ENCODE measurements around the gene KEAP1.
"Not testable (repeated sequence)": the region's sequence is repeated elsewhere in the genome, so short reads cannot be mapped to it uniquely, and the experiment has no call there.

The KEAP1 gene

DNA sequence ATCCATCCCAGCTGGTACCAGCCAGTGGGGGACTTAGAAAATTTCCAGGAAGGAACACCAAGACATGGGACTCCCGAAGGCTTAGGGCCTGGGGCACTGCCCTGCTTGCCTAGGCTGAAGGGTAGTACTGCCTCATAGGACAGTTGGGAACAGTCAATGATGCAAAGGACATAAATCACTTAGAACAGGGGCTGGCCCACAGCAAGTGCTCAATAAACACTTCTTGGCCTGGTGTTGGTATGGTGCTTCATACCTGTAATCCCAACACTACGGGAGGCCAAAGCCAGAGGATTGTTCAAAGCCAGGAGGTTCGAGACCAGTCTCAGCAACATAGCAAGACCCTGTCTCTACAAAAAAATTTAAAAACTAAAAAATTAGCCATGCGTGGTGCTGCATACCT, 5.8 kb downstream of the KEAP1 start:
- no peak for DNase-seq (ENCODE audit: low spot score)

DNA sequence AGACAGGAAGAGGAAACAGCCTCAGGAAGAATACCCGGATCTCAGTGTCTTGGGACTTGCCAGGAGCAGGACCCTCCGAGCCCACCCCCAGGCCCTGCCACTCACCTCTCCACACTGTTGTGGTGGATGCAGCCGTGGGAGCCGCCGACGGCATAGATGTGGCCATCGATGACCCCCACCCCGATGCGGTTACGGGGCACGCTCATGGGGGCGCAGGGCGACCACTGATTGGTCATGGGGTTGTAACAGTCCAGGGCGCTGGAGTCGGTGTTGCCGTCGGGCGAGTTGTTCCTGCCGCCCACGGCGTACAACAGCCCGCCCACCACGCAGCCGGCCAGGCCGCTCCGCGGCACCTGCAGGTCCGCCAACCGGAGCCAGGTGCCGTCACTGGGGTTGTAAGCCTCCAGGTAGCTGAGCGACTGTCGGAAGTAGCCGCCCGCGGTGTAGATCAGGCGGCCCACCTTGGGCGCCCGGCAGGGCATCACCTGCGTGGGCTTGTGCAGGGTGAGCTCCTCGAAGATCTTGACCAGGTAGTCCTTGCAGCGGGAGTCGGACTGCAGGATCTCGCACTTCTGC, 11.6 kb downstream of the KEAP1 start:
- DNase-seq (ENCODE audit: low spot score), result no peak

DNA sequence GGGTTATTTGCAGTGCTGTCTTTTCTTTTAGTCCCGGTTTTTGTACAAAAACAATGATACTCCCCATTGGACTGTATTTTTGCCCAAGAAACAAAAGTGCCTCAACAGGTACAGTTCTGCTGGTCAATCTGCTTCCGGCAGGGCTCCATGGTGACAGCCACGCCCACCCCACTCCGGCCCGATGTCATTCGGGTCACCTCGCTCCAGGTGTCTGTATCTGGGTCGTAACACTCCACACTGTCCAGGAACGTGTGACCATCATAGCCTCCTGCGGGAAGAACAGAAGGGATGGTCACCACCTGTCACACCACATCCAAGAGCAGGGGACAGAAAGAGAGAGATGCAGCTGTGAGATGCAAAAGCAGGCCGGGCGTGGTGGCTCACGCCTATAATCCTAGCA, 16.6 kb downstream of the KEAP1 start:
- DNase-seq (ENCODE audit: low spot score), result no peak

DNA sequence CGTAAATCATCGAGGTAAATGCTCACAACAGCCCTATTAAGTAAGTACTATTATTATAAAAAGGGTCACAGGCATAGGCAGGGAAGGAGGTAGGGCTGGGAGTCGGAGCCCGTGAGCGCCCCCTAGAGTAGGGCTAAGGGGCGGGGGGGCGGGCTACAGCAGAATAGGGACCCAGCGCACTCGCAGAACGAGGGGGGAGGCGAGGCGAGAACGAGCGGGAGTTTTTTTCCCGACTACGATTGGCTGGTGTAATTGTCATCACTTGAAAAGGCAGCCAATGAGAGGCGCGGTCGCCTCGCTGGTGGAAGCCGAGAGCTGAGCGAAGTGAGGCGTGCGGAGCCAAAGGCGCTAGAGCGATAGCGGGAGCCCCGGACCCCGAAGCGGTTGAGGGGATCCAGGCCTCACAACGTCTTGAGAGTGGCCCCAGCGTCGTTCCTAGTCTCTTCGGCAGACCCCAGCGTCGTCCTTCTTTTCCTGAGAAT, 24.2 kb downstream of the KEAP1 start:
- peak; percentile 71 for DNase-seq (ENCODE audit: low spot score)

DNA sequence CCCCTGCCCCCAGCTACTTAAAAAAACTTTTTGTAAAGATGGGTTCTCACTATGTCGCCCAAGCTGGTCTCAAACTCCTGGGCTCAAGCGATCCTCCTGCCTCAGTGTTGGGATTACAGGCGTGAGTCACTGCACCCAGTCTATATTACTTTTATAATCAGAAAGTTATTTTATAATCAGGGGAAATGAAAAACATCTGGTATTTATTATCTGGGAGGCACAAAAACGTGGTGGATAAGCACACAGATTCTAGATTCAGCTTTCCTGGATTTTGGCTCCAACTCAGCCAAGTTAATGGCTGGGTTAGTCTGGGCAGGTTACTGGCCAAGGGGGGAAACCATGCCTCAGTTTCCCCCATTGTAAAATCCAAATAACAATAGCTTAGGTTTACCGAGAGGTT, 24.7 kb downstream of the KEAP1 start:
- no peak for DNase-seq (ENCODE audit: low spot score)

DNA sequence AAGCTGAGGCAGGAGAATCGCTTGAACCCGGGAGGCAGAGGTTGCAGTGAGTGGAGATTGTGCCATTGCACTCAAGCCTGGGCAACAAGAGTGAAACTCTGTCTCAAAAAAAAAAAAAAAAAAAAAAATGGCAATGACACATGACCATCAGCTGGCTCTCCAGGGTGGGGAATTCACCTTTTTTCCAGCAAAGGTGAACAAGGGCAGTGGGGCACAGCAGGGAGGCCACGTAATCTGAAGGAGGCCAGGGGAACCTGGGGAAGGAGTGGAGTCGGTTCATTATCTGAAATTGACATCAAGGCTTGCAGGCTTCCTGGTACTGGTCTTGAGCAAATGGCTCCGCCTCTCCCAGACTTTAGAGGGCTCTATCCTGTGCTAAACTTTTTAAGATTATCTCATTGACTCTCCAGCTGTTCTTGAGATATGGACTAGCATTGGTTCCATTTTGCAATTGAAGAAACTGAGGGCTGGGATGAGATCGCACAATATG, 28.1 kb downstream of the KEAP1 start:
- no peak for DNase-seq (ENCODE audit: low spot score)

DNA sequence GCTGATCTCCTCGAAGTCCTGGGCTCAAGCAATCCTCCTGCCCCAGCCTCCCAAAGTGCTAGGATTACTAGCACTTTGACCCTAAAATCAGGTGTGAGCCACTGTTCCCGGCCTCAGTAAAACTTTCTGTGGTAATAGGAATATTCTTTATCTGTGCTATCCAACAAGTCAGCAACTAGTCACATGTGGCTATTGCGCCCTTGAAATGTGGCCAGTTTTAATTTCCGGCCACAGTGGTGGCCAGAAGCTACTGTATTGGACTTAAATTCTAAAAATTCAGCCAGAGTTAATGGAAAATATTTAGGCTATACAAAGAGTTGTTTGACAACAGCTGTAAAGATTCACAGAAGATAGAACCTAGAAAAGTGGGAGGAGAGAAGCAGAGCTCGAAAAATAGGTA, 30.0 kb downstream of the KEAP1 start:
- DNase-seq (ENCODE audit: low spot score), result no peak

DNA sequence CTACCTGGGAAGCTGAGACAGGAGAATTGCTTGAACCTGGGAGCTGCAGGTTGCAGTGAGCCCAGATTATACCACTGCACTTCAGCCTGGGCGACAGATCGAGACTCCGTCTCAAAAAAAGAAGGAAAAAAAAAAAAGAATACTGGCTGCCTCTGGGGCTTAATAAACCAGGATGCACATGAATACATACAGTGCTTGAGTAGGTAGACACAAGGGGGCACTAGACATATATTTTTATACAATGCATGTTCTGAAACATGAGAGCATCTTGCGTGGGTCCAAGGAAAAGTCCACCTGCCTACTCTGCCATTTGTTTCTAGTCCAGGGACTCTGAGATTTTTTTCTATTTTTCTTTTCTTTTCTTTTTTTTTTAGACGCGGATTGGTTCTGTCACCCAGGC, 31.2 kb downstream of the KEAP1 start:
- peak; percentile 47 for DNase-seq (ENCODE audit: low spot score)

DNA sequence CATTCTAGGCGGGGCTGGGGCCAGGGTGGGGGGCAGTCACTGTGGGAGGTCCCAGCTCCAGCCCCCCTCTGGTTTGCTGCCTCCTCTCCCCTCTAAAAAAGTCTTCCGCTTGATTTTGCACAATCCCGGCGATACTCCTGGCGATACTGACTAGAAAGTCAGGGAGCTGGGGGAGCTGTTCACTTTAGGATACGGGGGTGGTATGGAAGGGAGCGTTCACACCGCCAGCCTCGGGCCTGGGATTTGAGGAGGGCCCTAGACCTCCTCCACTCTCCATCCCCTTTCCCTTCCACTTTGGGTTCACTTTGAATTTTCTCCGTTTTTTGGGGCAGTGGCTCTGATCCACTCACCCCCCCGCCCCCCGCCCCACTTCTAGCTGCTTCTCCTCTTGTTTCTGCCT, 35.0 kb downstream of the KEAP1 start:
- DNase-seq (ENCODE audit: low spot score), result no peak

DNA sequence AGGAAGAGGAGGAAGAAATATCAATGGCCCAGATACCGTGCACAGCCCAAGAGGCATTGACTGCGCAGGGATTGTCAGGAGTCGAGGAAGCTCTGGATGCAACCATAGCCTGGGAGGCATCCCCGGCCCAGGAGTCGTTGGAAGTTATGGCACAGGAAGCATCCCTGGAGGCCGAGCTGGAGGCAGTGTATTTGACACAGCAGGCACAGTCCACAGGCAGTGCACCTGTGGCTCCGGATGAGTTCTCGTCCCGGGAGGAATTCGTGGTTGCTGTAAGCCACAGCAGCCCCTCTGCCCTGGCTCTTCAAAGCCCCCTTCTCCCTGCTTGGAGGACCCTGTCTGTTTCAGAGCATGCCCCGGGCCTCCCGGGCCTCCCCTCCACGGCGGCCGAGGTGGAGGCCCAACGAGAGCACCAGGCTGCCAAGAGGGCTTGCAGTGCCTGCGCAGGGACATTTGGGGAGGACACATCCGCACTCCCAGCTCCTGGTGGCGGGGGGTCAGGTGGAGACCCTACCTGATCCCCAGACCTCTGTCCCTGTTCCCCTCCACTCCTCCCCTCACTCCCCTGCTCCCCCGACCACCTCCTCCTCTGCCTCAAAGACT, 36.0 kb downstream of the KEAP1 start:
- DNase-seq (ENCODE audit: low spot score), result no peak

DNA sequence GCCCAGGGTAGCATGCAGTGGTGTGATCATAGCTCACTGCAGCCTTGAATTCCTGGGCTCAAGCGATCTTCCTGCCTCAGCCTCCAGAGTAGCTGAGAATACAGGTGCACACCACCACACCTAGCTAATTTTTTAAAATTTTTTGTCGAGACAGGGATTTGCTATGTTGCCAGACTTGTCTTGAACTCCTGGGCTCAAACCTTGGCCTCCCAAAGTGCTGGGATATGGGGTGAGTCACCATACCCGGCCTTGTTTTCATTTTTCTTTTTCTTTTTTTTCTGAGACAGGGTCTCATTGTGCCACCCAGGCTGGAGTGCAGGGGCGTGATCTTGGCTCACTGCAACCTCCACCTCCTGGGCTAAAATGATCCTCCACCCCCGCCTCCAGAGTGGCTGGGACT, 38.7 kb downstream of the KEAP1 start:
- DNase-seq (ENCODE audit: low spot score), result no peak

DNA sequence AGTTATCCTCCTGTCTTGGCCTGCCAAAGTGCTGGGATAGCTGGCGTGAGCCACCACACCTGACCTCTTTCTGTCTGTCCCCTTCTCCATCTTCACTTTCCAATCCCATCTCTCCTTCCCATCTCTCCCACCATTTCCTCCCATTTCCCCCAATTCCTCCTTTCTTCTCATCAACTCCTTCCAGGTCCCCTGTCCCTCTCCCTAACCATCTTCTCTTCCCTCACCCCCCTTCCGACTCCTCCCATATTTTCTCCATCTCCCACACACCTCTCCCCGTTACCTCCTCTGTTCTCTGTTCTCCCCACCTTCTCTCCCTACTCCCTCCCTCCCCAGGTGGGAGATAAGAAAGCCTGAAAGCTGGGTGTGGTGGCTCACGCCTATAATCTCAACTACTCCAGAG, 40.6 kb downstream of the KEAP1 start:
- DNase-seq (ENCODE audit: low spot score), result no peak

DNA sequence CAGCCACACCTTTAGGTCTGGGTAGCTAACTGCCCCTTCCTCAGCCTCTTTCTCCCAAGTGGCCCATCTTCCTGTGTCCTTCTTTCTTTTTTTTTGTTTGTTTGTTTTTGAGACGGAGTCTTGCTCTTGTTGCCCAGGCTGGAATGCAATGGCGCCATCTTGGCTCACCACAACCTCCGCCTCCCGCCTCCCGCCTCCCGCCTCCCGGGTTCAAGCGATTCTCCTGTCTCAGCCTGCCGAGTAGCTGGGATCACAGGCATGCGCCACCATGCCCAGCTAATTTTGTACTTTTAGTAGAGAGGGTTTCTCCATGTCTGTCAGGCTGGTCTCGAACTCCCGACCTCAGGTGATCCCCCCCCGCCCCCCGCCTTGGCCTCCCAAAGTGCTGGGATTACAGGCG, 41.1 kb downstream of the KEAP1 start:
- not testable (repeated sequence) for DNase-seq (ENCODE audit: low spot score)

DNA sequence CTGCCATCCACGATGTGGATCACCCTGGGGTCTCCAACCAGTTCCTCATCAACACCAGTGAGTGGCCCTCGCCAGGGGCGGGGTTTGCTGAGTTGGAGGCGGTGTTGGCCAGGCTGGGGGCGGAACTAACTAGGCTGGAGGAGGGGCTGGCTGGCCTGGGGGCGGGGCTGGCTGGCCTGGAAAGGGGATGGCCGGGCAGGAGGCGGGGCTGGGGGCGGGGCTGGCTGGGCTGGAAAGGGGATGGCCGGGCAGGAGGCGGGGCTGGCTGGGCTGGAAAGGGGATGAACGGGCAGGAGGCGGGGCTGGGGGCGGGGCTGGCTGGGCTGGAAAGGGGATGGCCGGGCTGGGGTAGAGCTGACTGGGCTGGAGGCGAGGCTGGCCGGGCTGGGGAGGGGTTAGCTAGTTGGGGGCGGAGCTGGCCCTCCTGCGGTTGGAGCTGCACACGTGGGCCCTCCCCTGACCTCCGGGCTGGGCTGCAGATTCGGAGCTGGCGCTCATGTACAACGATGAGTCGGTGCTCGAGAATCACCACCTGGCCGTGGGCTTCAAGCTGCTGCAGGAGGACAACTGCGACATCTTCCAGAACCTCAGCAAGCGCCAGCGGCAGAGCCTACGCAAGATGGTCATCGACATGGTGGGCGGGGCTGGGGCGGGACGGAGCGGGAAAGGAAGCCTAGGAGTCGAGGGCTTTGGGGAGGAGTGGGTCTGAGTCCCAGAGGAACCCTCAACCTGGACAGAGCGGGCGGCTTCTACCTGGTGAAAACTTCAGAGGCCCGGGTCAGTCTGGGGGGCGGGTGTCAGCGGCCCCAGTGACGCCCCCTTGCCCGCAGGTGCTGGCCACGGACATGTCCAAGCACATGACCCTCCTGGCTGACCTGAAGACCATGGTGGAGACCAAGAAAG, 41.9 kb downstream of the KEAP1 start:
- DNase-seq (ENCODE audit: low spot score), result peak; percentile 98

DNA sequence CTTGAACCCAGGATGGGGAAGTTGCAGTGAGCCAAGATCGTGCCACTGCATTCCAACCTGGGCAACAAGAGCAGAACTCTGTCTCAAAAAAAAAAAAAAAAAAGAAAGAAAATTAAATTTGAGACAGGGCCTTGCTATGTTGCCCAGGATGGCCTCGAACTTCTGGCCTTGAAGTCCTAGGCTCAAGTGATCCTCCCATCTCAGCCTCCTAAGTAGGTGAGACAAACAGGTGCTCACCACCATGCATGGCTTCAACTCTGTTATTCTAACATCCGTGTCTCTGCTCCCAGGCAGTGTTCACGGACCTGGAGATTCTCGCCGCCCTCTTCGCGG, 42.5 kb downstream of the KEAP1 start:
- DNase-seq (ENCODE audit: low spot score), result no peak

DNA sequence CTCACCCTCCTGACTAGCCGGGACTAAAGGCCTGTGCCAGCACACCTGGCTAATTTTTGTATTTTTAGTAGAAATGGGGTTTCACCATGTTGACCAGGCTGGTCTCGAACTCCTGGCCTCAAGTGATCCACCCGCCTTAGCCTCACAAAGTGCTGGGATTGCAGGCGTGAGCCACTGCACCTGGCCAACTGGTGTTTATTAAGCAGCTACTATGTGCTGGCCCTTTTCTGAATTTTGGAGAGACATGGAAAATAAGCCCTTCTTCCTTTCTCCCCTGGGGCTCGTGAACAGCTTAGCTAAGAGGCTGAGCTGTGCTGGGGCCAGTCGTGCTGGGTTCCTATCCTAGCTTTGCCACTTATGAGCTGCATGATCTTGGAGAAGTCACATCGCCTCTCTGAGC, 44.4 kb downstream of the KEAP1 start:
- not testable (repeated sequence) for DNase-seq (ENCODE audit: low spot score)

DNA sequence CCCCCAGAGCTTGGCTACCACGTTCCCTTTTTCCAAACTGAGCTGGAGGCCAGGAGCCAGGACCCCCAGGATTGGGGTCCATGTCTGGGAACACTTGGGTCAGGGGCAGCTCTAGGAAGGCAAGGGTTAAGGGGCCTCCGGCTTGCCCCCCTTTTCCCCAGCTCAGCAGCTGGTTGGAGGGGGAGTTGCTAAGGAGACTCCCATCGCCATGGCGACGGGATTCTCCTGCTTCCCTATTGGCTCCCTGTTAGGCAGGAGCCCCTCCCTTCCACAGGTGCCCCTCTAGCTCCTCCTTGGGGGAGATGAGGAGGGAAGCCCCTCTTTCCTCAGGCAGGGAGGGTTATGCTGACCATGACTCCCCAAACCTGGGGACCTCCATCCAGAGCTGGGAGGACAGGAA, 48.9 kb downstream of the KEAP1 start:
- DNase-seq (ENCODE audit: low spot score), result no peak

DNA sequence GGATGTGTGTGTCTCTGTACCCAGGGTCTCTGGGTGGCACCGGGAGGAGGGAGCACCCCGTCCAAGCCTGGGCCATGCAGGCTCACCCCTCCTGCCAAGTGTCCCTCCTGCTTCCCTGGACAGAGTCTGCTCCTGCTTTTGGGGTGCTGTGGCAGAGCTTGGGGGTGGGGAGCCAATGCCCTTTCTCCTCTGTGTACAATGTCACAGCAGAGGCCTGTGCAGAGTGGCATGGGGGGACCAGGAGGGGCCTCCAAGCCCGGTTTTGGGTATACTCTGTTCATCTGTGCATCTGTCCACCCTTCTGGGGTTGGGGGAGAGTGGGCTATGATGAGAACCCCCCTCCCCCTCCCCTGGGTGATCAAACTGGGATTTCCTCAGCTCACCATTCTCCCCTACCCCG, 49.3 kb downstream of the KEAP1 start:
- no peak for DNase-seq (ENCODE audit: low spot score)

DNA sequence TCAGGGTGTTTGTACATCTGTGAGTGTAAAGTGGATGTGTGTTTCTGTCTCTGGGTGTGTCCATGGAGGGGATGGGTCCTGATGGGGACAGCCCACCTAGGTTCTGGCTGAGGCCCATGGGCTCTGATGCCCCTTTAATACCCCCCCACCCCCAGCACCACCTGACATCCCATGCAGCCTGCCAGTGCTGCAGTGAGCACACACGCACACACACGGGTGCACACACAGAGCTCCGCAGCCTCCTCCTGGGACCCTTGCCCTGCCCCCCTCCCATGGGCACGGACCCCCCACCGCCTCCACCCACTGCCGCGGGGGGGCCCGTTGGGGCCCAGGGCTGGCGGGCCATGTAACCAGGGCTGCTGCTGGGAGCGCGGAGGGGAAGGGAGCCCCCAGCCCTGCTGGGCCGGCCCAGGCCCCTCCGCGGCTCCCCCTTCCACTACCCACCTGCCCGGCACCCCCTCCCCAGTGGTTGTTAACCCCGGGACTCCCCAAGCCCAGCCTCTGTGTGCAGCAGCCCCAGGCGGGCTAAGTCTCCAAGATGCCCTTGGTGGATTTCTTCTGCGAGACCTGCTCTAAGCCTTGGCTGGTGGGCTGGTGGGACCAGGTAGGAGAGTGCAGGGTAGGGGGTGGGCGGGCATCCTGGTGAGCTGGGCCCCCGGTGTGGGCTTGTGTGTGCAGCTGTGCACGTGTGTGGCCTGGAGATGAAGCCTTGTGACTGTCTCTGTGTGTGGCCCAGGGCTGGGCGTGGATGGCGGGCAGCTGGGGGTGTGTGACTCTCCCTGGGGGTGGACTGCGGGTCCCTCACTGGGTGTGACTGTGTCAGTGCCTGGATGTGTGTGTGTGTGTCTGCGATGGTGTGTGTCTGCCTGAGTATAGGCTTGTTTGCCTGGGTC, 50.2 kb downstream of the KEAP1 start:
- no peak for DNase-seq (ENCODE audit: low spot score)

DNA sequence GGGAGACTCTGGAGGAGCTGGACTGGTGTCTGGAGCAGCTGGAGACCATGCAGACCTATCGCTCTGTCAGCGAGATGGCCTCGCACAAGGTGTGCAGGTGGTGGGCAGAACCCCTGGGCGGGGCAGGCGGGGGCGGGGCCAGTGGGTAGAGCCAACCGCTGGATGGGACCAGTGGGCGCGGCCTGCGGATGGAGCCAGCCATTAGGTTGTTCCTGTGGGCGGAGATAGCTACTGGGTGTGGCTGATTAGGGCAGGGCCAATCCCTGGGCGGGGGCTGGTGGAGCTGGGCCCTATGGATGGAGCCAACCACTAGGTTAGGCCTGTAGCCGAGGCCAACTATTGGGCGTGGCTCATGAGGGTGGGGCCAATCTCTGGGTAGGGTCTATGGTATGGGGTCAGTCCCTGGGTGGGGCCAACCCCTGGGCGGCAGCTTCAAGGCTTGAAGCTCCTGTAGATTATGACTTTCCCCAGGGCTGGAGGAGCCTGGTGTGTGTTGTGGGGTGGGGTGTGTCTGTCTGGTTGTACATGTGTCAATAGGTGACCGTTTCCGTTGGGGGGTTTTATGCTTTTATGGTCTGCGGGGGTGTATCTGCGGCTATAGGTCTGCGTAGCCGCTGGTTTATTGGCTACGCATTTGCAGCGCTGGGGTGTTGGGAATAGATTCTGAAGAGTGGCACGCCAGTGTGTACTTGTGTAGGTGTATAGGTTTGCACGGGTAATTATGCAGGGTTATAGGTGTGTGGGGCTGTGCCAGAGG, 52.1 kb downstream of the KEAP1 start:
- DNase-seq (ENCODE audit: low spot score), result no peak

DNA sequence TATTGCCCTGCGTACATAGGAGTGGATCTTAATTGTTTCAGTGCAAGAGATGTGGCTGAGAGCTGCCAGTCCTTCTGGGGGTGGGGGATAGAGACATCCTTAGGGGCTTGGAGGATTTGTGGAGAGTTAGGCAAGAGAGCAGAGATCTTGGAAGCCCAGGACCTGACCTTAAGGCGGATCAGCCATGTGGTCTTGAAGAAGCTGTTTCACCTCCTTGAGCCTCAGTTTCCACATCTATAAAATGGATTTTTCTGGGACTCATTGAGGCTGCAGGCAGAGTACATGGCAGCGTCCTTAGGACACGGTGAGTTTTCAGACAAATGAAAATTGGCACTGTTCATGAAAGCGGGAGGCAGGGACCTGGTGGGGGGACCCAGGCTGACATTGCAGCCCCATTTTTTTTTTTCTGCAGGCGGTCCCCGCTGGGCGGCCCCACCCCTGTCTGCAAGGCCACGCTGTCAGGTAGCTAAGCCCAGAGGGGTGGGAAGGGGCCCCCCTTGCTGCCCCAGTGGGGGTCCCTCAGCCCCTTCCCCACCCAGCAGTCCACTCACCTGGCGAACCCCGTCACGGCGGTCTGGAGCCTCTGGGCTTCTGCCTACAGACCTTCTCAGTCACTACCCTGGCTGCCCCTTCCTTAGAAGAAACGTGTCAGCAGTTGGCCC, 52.8 kb downstream of the KEAP1 start:
- DNase-seq (ENCODE audit: low spot score), result no peak

Data from germinal center (tissue), 1 donor.